ENCODE data around the gene TGFB3. TPM values are rescaled to one million over a fixed set of nuclear protein-coding genes. Genes with fewer than 3 reads are reported as not detected.

TGFB3 gene
- total and polyA plus RNA-seq, 2 donors (not counting 1 experiment from before 2014, with no cell fraction given), result 7.0 to 9.4 TPM

GRCh38 chr14:75995372-75996041, 13.7 kb upstream of the TGFB3 start:
- peaks cover 0 to 3% of the 10 kb centered on the region in 2 donors for H3K4me1 ChIP-seq (ENCODE audit: control insufficient read depth in 2 of 2, insufficient read depth in 2 of 2, low read length in 2 of 2)
- H2AFZ ChIP-seq (ENCODE audit: insufficient read depth, low read depth, low read length, poor library complexity, severe bottlenecking), result no peak overlapping the region
- Mint-ChIP-seq H3K9me3 (ENCODE audit: insufficient read depth) (no peaks in the 10 kb centered on the region), H3K4me3 (no peak overlapping the region), H3K27ac (no peak overlapping the region), H3K4me1 (peaks cover 6% of the 10 kb centered on the region), H3K27me3 (no peaks in the 10 kb centered on the region)
- H3K4me2 ChIP-seq (replicated peaks; ENCODE audit: low read depth, low read length, poor library complexity, severe bottlenecking), result no peak overlapping the region
- 96% methylated on average over 12 of the region's 17 CpGs for WGBS (ENCODE audit: insufficient coverage)
- no peaks in the 10 kb centered on the region for H3K9me3 ChIP-seq (ENCODE audit: control extremely low read depth in 1 of 3, control insufficient read depth in 2 of 3, insufficient read depth in 1 of 3, low read length in 2 of 3)
- no peak overlapping the region for H3K27ac ChIP-seq (ENCODE audit: low read length in 2 of 2)
- peaks cover 0 to 24% of the 10 kb centered on the region in 2 experiments for H3K36me3 ChIP-seq (replicated peaks in 1 of 2; ENCODE audit: control extremely low read depth in 1 of 2, control insufficient read depth in 1 of 2, extremely low read depth in 1 of 2, insufficient read depth in 2 of 2, low read length in 1 of 2)
- no peak for TF ChIP-seq EZH2 (IDR thresholded peaks at IDR 0.05; ENCODE audit: borderline replicate concordance, insufficient read depth, low read depth, low read length, poor library complexity, severe bottlenecking)
- TF ChIP-seq CTCF (IDR thresholded peaks at IDR 0.05), result no peak
- H4K20me1 ChIP-seq (ENCODE audit: control insufficient read depth, insufficient read depth, low read length, poor library complexity, severe bottlenecking), result no peaks in the 10 kb centered on the region
- H3K9ac ChIP-seq (ENCODE audit: low read length), result no peak overlapping the region
- ChIA-PET POLR2A (no interaction called here), CTCF (interaction anchor here (1.3 to 2.3 kb wide), 3 partner anchors 16 to 89 kb away, joined by 3 to 7 read pairs (median 5); no protein-coding TSS in a partner anchor)
- DNase-seq, result no peak
- intact Hi-C loops (cut with micrococcal nuclease), result no loop called here
- H3K79me2 ChIP-seq (ENCODE audit: control insufficient read depth, insufficient read depth, low read length), result no peaks in the 10 kb centered on the region
- H3K4me3 ChIP-seq (ENCODE audit: control extremely low read depth in 1 of 5, extremely low read depth in 1 of 5, insufficient read depth in 1 of 5, low read depth in 2 of 5, low read length in 4 of 5), result no peak overlapping the region
- ATAC-seq (ENCODE audit: low read depth), result no peak
- no peaks in the 10 kb centered on the region for H3K27me3 ChIP-seq (replicated peaks in 1 of 4; ENCODE audit: control extremely low read depth in 1 of 4, control insufficient read depth in 3 of 4, insufficient read depth in 4 of 4, low read length in 3 of 4)

GRCh38 chr14:75993567-75994041, 11.8 kb upstream of the TGFB3 start:
- H3K4me3 Mint-ChIP-seq, result no peak overlapping the region
- no peaks in the 10 kb centered on the region for H4K20me1 ChIP-seq (ENCODE audit: control insufficient read depth, insufficient read depth, low read length, poor library complexity, severe bottlenecking)
- H3K27ac Mint-ChIP-seq, result no peak overlapping the region
- H3K4me1 Mint-ChIP-seq, result peaks cover 6% of the 10 kb centered on the region
- no peak overlapping the region for H2AFZ ChIP-seq (ENCODE audit: insufficient read depth, low read depth, low read length, poor library complexity, severe bottlenecking)
- intact Hi-C loops (cut with micrococcal nuclease), result no loop called here
- DNase-seq (no peak), ATAC-seq (ENCODE audit: low read depth) (no peak)
- TF ChIP-seq EZH2 (IDR thresholded peaks at IDR 0.05; ENCODE audit: borderline replicate concordance, insufficient read depth, low read depth, low read length, poor library complexity, severe bottlenecking), result no peak
- TF ChIP-seq CTCF (IDR thresholded peaks at IDR 0.05), result no peak
- peaks cover 0 to 19% of the 10 kb centered on the region in 2 experiments for H3K36me3 ChIP-seq (replicated peaks in 1 of 2; ENCODE audit: control extremely low read depth in 1 of 2, control insufficient read depth in 1 of 2, extremely low read depth in 1 of 2, insufficient read depth in 2 of 2, low read length in 1 of 2)
- H3K4me1 ChIP-seq (ENCODE audit: control insufficient read depth in 2 of 2, insufficient read depth in 2 of 2, low read length in 2 of 2), result peaks cover 0 to 3% of the 10 kb centered on the region in 2 donors
- no peaks in the 10 kb centered on the region for H3K27me3 ChIP-seq (replicated peaks in 1 of 4; ENCODE audit: control extremely low read depth in 1 of 4, control insufficient read depth in 3 of 4, insufficient read depth in 4 of 4, low read length in 3 of 4)
- no peaks in the 10 kb centered on the region for H3K79me2 ChIP-seq (ENCODE audit: control insufficient read depth, insufficient read depth, low read length)
- CTCF ChIA-PET, result no interaction called here
- H3K9ac ChIP-seq (ENCODE audit: low read length), result no peak overlapping the region
- no CpG with 5 or more reads among the region's 1 CpG for WGBS (ENCODE audit: insufficient coverage)
- H3K4me2 ChIP-seq (replicated peaks; ENCODE audit: low read depth, low read length, poor library complexity, severe bottlenecking), result no peak overlapping the region
- H3K27me3 Mint-ChIP-seq, result no peaks in the 10 kb centered on the region
- H3K9me3 Mint-ChIP-seq (ENCODE audit: insufficient read depth), result no peaks in the 10 kb centered on the region
- no peaks in the 10 kb centered on the region for H3K9me3 ChIP-seq (ENCODE audit: control extremely low read depth in 1 of 3, control insufficient read depth in 2 of 3, insufficient read depth in 1 of 3, low read length in 2 of 3)
- POLR2A ChIA-PET, result interaction anchor here (0.6 kb wide), 1 partner anchor 659 kb away, joined by 3 read pairs; no protein-coding TSS in a partner anchor
- H3K27ac ChIP-seq (ENCODE audit: low read length in 2 of 2), result no peak overlapping the region
- H3K4me3 ChIP-seq (ENCODE audit: control extremely low read depth in 1 of 5, extremely low read depth in 1 of 5, insufficient read depth in 1 of 5, low read depth in 2 of 5, low read length in 4 of 5), result no peak overlapping the region
